Measurements from ENCODE around the gene MRPL39. TPM values are rescaled to one million over a fixed set of nuclear protein-coding genes. Genes with fewer than 3 reads are reported as not detected.

MRPL39 gene
- total and polyA plus RNA-seq, 9 of the 15 experiments (the other 6 are each of a cell fraction or from before 2014, with no cell fraction given), result 65.4 to 247 (median 105) TPM

GRCh38 chr21:25632296-25632695 is 25.0 kb upstream of the MRPL39 start:
- no peak overlapping the region for H3K9ac ChIP-seq (ENCODE audit: insufficient read depth in 1 of 2, low read depth in 2 of 2, low read length in 2 of 2)
- H3K9me1 ChIP-seq (ENCODE audit: control insufficient read depth, insufficient read depth, low read length), result no peaks in the 10 kb centered on the region
- H3K4me3 ChIP-seq, result no peak overlapping the region
- H3K27ac ChIP-seq (ENCODE audit: extremely low read depth, low read depth, low read length), result no peak overlapping the region
- DNase-seq (ENCODE audit: extremely low read depth in 1 of 4, low spot score in 3 of 4) (no peak), ATAC-seq (no peak), FAIRE-seq (no peak)
- in situ Hi-C loops (cut with MboI) (no loop called here), intact Hi-C loops (cut with micrococcal nuclease) (no loop called here)
- H3K27me3 ChIP-seq (ENCODE audit: control insufficient read depth in 2 of 2, insufficient read depth in 2 of 2, low read length in 2 of 2), result no peaks in the 10 kb centered on the region; a peak in 1 of 5 replicates
- H3K79me2 ChIP-seq (ENCODE audit: control insufficient read depth, insufficient read depth, low read length), result no peaks in the 10 kb centered on the region
- H3K36me3 ChIP-seq (ENCODE audit: control insufficient read depth, insufficient read depth, low read length), result no peaks in the 10 kb centered on the region
- H2AFZ ChIP-seq (ENCODE audit: low read depth, low read length), result no peak overlapping the region
- H3K4me2 ChIP-seq (ENCODE audit: insufficient read depth, low read length), result no peak overlapping the region
- BruUV-seq (replicated peaks), result no TSS peak
- ChIA-PET CTCF (ENCODE audit: low intra/inter-chr PET ratio) (no interaction called here), POLR2A (no interaction called here)
- H3K9me3 ChIP-seq (replicated peaks; ENCODE audit: control insufficient read depth, insufficient read depth, low read depth, low read length), result no peaks in the 10 kb centered on the region; the same call in 1 of the 2 replicates
- no peaks in the 10 kb centered on the region; a peak in 1 of 5 replicates for H3K4me1 ChIP-seq (replicated peaks in 1 of 2; ENCODE audit: control insufficient read depth in 2 of 2, insufficient read depth in 2 of 2, low read length in 2 of 2)
- 0% methylated on average over 2 of the region's 2 CpGs for WGBS (ENCODE audit: insufficient coverage, low coverage, missing lambda C conversion rate)
- H4K20me1 ChIP-seq (replicated peaks; ENCODE audit: control insufficient read depth, insufficient read depth, low read length), result no peaks in the 10 kb centered on the region
- TF ChIP-seq, protein P1, sequence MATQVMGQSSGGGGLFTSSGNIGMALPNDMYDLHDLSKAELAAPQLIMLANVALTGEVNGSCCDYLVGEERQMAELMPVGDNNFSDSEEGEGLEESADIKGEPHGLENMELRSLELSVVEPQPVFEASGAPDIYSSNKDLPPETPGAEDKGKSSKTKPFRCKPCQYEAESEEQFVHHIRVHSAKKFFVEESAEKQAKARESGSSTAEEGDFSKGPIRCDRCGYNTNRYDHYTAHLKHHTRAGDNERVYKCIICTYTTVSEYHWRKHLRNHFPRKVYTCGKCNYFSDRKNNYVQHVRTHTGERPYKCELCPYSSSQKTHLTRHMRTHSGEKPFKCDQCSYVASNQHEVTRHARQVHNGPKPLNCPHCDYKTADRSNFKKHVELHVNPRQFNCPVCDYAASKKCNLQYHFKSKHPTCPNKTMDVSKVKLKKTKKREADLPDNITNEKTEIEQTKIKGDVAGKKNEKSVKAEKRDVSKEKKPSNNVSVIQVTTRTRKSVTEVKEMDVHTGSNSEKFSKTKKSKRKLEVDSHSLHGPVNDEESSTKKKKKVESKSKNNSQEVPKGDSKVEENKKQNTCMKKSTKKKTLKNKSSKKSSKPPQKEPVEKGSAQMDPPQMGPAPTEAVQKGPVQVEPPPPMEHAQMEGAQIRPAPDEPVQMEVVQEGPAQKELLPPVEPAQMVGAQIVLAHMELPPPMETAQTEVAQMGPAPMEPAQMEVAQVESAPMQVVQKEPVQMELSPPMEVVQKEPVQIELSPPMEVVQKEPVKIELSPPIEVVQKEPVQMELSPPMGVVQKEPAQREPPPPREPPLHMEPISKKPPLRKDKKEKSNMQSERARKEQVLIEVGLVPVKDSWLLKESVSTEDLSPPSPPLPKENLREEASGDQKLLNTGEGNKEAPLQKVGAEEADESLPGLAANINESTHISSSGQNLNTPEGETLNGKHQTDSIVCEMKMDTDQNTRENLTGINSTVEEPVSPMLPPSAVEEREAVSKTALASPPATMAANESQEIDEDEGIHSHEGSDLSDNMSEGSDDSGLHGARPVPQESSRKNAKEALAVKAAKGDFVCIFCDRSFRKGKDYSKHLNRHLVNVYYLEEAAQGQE (IDR thresholded peaks at IDR 0.05; ENCODE audit: borderline replicate concordance), result no peak
- TF ChIP-seq, protein P1 (CRISPR knock-in tag; IDR thresholded peaks at IDR 0.05; ENCODE audit: low read depth), result no peak
- TF ChIP-seq ZNF644 (tag; IDR thresholded peaks at IDR 0.05; ENCODE audit: low read depth) (no peak), FOXA3 (CRISPR knock-in tag; conservative IDR thresholded peaks at IDR 0.05 in 1 of 2, IDR thresholded peaks at IDR 0.05 in 1 of 2) (no peak), DNMT1 (IDR thresholded peaks at IDR 0.05) (no peak), ELF1 (tag; IDR thresholded peaks at IDR 0.05) (no peak), BRF1 (IDR thresholded peaks at IDR 0.05; ENCODE audit: borderline replicate concordance, extremely low read depth, insufficient read length) (no peak), THRA (IDR thresholded peaks at IDR 0.05) (no peak), U2AF1 (optimal IDR thresholded peaks at IDR 0.05; ENCODE audit: low read depth, low read length) (no peak), ZEB2 (IDR thresholded peaks at IDR 0.05) (no peak), CBX3 (IDR thresholded peaks at IDR 0.05; ENCODE audit: borderline replicate concordance in 1 of 2, low read length in 2 of 2) (no peak)
- TF ChIP-seq, protein P2, sequence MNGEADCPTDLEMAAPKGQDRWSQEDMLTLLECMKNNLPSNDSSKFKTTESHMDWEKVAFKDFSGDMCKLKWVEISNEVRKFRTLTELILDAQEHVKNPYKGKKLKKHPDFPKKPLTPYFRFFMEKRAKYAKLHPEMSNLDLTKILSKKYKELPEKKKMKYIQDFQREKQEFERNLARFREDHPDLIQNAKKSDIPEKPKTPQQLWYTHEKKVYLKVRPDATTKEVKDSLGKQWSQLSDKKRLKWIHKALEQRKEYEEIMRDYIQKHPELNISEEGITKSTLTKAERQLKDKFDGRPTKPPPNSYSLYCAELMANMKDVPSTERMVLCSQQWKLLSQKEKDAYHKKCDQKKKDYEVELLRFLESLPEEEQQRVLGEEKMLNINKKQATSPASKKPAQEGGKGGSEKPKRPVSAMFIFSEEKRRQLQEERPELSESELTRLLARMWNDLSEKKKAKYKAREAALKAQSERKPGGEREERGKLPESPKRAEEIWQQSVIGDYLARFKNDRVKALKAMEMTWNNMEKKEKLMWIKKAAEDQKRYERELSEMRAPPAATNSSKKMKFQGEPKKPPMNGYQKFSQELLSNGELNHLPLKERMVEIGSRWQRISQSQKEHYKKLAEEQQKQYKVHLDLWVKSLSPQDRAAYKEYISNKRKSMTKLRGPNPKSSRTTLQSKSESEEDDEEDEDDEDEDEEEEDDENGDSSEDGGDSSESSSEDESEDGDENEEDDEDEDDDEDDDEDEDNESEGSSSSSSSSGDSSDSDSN (IDR thresholded peaks at IDR 0.05; ENCODE audit: borderline replicate concordance in 1 of 2, low read depth in 2 of 2, low read length in 2 of 2), result no peak
